Nephron (organoid): Measurements from ENCODE around the gene DCDC2.
A peak's percentile ranks its signal among the peaks of the same experiment; 100 is the strongest.

Source experiments
- H3K27ac Mint-ChIP-seq, 3 experiments: 2 replicates each; pipeline ENCODE4 v1.8.0; 2020; ENCODE audit warnings: mixed read lengths in 3 of 3, mild to moderate bottlenecking in 2 of 3, moderate library complexity in 1 of 3
- H3K27me3 Mint-ChIP-seq: 2 replicates; pipeline ENCODE4 v1.8.0; 2021; ENCODE audit warnings: low read depth, mild to moderate bottlenecking, moderate library complexity, mixed read lengths
- H3K36me3 Mint-ChIP-seq: 2 replicates; pipeline ENCODE4 v1.8.0; 2020; ENCODE audit warnings: low read depth, mixed read lengths
- H3K4me1 Mint-ChIP-seq: 2 replicates; pipeline ENCODE4 v1.8.0; 2020; ENCODE audit warnings: mixed read lengths
- H3K4me3 Mint-ChIP-seq, 3 experiments: 2 replicates each; pipeline ENCODE4 v1.8.0; 2020; ENCODE audit warnings: mild to moderate bottlenecking in 3 of 3, mixed read lengths in 3 of 3, moderate library complexity in 2 of 3
- H3K9me3 Mint-ChIP-seq: 2 replicates; pipeline ENCODE4 v1.8.0; 2020; ENCODE audit warnings: mixed read lengths
- TF ChIP-seq, protein P1 (sequence below), 3 experiments: fragments of 200-600 bp; sonication (generic); IDR thresholded peaks; one replicate each; pipeline ENCODE4 v1.5.0; 2021; ENCODE audit warnings: antibody characterized with exemption in 3 of 3; ENCODE audit not compliant: unreplicated experiment in 3 of 3

The DCDC2 gene

GRCh38 chr6:24287239-24287638, 70.6 kb downstream of the DCDC2 start:
- Mint-ChIP-seq H3K4me3 (no peak overlapping the region), H3K36me3 (peaks cover 32% of the 10 kb centered on the region), H3K4me1 (no peaks in the 10 kb centered on the region), H3K27me3 (no peaks in the 10 kb centered on the region), H3K27ac (peak overlapping the region in 1 of 3 experiments; percentile 32), H3K9me3 (peaks cover 1% of the 10 kb centered on the region)
- TF ChIP-seq, protein P1, sequence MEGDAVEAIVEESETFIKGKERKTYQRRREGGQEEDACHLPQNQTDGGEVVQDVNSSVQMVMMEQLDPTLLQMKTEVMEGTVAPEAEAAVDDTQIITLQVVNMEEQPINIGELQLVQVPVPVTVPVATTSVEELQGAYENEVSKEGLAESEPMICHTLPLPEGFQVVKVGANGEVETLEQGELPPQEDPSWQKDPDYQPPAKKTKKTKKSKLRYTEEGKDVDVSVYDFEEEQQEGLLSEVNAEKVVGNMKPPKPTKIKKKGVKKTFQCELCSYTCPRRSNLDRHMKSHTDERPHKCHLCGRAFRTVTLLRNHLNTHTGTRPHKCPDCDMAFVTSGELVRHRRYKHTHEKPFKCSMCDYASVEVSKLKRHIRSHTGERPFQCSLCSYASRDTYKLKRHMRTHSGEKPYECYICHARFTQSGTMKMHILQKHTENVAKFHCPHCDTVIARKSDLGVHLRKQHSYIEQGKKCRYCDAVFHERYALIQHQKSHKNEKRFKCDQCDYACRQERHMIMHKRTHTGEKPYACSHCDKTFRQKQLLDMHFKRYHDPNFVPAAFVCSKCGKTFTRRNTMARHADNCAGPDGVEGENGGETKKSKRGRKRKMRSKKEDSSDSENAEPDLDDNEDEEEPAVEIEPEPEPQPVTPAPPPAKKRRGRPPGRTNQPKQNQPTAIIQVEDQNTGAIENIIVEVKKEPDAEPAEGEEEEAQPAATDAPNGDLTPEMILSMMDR (IDR thresholded peaks at IDR 0.05; ENCODE audit: unreplicated experiment in 3 of 3): no peak

DNA sequence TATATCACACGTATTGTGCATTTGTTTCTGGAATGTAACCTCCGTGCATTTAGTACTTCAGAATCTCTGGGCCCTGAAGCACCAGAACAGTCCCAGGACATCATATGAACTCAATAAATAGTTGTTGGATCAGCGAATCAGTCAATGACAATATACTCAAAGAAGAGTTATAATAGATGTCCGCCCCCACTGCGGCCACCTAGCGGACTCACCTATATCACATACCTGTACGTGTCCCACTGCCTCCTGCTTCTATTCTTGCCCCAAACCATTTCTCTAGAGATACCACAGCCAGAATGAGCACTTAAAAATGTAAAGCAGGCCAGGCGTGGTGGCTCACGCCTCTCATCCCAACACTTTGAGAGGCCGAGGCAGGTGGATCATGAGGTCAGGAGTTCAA, 73.9 kb downstream of the DCDC2 start:
- Mint-ChIP-seq H3K27ac (no peak overlapping the region), H3K36me3 (peaks cover 12% of the 10 kb centered on the region), H3K27me3 (no peaks in the 10 kb centered on the region), H3K4me1 (peaks cover 4% of the 10 kb centered on the region), H3K9me3 (no peaks in the 10 kb centered on the region), H3K4me3 (no peak overlapping the region)
- TF ChIP-seq, protein P1 (IDR thresholded peaks at IDR 0.05; ENCODE audit: unreplicated experiment in 3 of 3): no peak

- Mint-ChIP-seq H3K27me3 (no peaks in the 10 kb centered on the region), H3K36me3 (peaks cover 7% of the 10 kb centered on the region), H3K9me3 (no peaks in the 10 kb centered on the region), H3K4me1 (peaks cover 4% of the 10 kb centered on the region), H3K4me3 (peak overlapping the region; percentile 67 to 78 (median 76)), H3K27ac (no peak overlapping the region)
- TF ChIP-seq, protein P1 (IDR thresholded peaks at IDR 0.05; ENCODE audit: unreplicated experiment in 3 of 3): peak; percentile 85 to 91 (median 89)
Observed at GRCh38 chr6:24283043-24283985, 74.5 kb downstream of the DCDC2 start.

DNA sequence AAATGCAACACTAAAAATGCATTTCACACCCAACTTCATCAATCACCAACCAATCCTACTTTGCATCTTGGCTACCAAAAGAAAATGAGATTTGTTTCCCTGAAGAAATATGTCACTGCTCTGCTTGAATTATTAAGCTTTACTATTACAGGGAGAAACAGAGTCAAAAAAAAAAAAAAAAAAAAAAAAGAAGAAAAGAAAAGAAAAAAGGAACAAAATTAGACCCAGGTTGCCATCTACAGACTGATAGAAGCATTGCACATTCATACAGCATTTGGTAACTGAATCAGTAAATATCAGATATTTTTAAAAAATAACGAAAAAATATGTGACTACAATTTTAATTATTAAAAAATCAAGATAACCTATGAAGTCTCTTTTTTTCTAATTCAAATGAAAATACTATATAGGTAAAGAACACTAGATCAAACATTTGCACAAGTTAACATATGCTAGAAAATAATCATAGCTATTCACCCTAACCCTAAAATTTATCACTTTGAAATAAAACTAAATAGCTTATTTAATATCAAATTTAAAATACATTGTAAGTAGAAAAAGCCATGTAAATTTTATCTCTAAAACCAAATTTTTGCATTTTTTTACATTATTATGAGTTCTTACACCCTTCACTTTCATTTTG, 83.3 kb downstream of the DCDC2 start:
- H3K4me1 Mint-ChIP-seq: peaks cover 46% of the 10 kb centered on the region
- no peaks in the 10 kb centered on the region for H3K36me3 Mint-ChIP-seq
- no peak overlapping the region for H3K4me3 Mint-ChIP-seq
- H3K27ac Mint-ChIP-seq: peak overlapping the region in 2 of 3 experiments; percentile 81 to 95
- H3K27me3 Mint-ChIP-seq: no peaks in the 10 kb centered on the region
- no peaks in the 10 kb centered on the region for H3K9me3 Mint-ChIP-seq
- TF ChIP-seq, protein P1 (IDR thresholded peaks at IDR 0.05; ENCODE audit: unreplicated experiment in 3 of 3): peak; percentile 62 to 77 (median 63)

DNA sequence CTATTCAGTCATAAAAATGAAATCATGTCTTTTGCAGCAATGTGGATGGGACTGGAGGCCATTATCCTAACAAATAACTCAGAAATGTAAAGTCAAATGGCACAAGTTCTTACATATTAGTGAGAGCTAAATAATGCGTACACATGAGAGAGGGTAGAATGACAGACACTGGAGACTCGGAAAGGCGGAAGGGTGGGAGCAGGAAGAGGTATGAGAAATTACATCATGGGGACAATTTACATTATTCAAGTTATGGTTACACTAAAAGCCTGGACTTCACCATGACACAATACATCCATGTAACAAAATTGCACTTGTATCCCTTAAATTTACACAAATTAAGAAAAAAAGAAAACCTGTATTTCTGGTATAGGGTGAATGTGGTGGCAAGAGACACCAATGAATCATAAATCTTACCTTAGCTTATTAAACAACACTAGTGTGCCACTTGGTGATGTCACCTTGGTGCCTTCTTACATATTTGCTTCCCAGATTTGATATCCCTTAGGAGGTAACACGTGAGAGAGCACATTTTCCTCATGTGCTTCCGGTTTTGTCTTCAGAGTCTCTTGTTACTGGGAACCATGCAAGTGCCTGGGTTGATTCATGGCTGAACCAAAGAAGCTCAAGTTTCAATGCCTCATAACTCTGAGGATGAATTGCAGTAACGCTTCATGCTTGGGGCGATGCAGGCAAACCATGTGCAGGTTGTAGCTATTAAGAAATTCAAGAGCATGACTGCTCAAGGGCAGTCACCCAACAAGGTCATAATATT, 84.6 kb downstream of the DCDC2 start:
- Mint-ChIP-seq H3K27me3 (no peaks in the 10 kb centered on the region), H3K36me3 (no peaks in the 10 kb centered on the region), H3K4me3 (no peak overlapping the region), H3K27ac (peak overlapping the region; percentile 81 to 95 (median 82)), H3K4me1 (peaks cover 46% of the 10 kb centered on the region), H3K9me3 (no peaks in the 10 kb centered on the region)
- TF ChIP-seq, protein P1 (IDR thresholded peaks at IDR 0.05; ENCODE audit: unreplicated experiment in 3 of 3): no peak
